HFFc6 (cell line): Measurements from ENCODE around the gene RNF152. TPM values are rescaled to one million over a fixed set of nuclear protein-coding genes. Genes with fewer than 3 reads are reported as not detected.

ENCODE experiments used
- DNase-seq: peaks from one replicate; pipeline ENCODE4 v3.0.0-alpha.2; 2018
- H3K27ac Mint-ChIP-seq: 2 replicates; pipeline ENCODE4 v1.8.0; 2020; ENCODE audit warnings: mild to moderate bottlenecking, mixed read lengths
- H3K27me3 Mint-ChIP-seq: 2 replicates; pipeline ENCODE4 v1.8.0; 2021; ENCODE audit warnings: mild to moderate bottlenecking, moderate library complexity, mixed read lengths; ENCODE audit not compliant: insufficient read depth
- H3K36me3 Mint-ChIP-seq: 2 replicates; pipeline ENCODE4 v1.8.0; 2021; ENCODE audit warnings: low read depth, mixed read lengths
- H3K4me1 Mint-ChIP-seq: 2 replicates; pipeline ENCODE4 v1.8.0; 2020; ENCODE audit warnings: low read depth, mixed read lengths
- H3K4me3 Mint-ChIP-seq: 2 replicates; pipeline ENCODE4 v1.8.0; 2020; ENCODE audit warnings: mild to moderate bottlenecking, moderate library complexity, mixed read lengths
- H3K9me3 Mint-ChIP-seq: 2 replicates; pipeline ENCODE4 v1.8.0; 2020; ENCODE audit warnings: mild to moderate bottlenecking, mixed read lengths
- CTCF ChIP-seq: fragments of 200-600 bp; sonication (generic); IDR thresholded peaks from 2 replicates; pipeline ENCODE4 v1.5.0; 2021; ENCODE audit warnings: antibody characterized with exemption, mild to moderate bottlenecking
- total RNA-seq, 6 experiments: library from RNA; stranded (reverse); fragmentation: NEBNext Ultra II Directional; extraction: Animal tissue kit (Norgen Biotek cat#: 25700); gene quantifications; 2 replicates in 1 of 6; 3 replicates in 5 of 6; pipeline ENCODE4 v1.2.3, GENCODE V29; 2021

The RNF152 gene
- total RNA-seq, 6 experiments from 2014 or later, result 44.3 to 68.4 (median 50.2) TPM

- peak; percentile 70 for DNase-seq
- Mint-ChIP-seq H3K36me3 (peaks cover 18% of the 10 kb centered on the region), H3K4me1 (peaks cover 74% of the 10 kb centered on the region), H3K27me3 (peaks cover 1% of the 10 kb centered on the region; the same call in 1 of the 2 replicates), H3K4me3 (peak overlapping the region; percentile 96), H3K9me3 (no peaks in the 10 kb centered on the region), H3K27ac (peak overlapping the region; percentile 82)
- no peak; the same call in 1 of the 2 replicates for TF ChIP-seq CTCF
Measured at GRCh38 chr18:61893971-61894750, 1.4 kb upstream of the RNF152 start.

- DNase-seq, result peak; percentile 29
- Mint-ChIP-seq H3K9me3 (no peaks in the 10 kb centered on the region), H3K4me3 (peak overlapping the region; percentile 96), H3K36me3 (peaks cover 26% of the 10 kb centered on the region), H3K27me3 (peaks cover 1% of the 10 kb centered on the region; the same call in 1 of the 2 replicates), H3K4me1 (peaks cover 74% of the 10 kb centered on the region), H3K27ac (peak overlapping the region; percentile 82)
- peak; percentile 57 for TF ChIP-seq CTCF
Measured at GRCh38 chr18:61893309-61893970, 633 bp upstream of the RNF152 start.

- peak overlapping the region; percentile 96 for H3K4me3 Mint-ChIP-seq
- peak; percentile 7; the same call in 1 of the 2 replicates for TF ChIP-seq CTCF
- H3K36me3 Mint-ChIP-seq, result peaks cover 37% of the 10 kb centered on the region
- no peaks in the 10 kb centered on the region for H3K9me3 Mint-ChIP-seq
- peaks cover 73% of the 10 kb centered on the region for H3K4me1 Mint-ChIP-seq
- no peak for DNase-seq
- no peaks in the 10 kb centered on the region; the same call in 1 of the 2 replicates for H3K27me3 Mint-ChIP-seq
- peak overlapping the region; percentile 23; the same call in 1 of the 2 replicates for H3K27ac Mint-ChIP-seq
Measured at GRCh38 chr18:61891894-61892293, 913 bp downstream of the RNF152 start.

GRCh38 chr18:61891271-61891670, 1.5 kb downstream of the RNF152 start:
- DNase-seq, result no peak
- H3K9me3 Mint-ChIP-seq, result no peaks in the 10 kb centered on the region
- H3K4me1 Mint-ChIP-seq, result peaks cover 73% of the 10 kb centered on the region
- no peaks in the 10 kb centered on the region; the same call in 1 of the 2 replicates for H3K27me3 Mint-ChIP-seq
- peak overlapping the region; percentile 23; the same call in 1 of the 2 replicates for H3K27ac Mint-ChIP-seq
- peak overlapping the region; percentile 96 for H3K4me3 Mint-ChIP-seq
- H3K36me3 Mint-ChIP-seq, result peaks cover 41% of the 10 kb centered on the region
- no peak for TF ChIP-seq CTCF

- Mint-ChIP-seq H3K27ac (no peak overlapping the region), H3K36me3 (peaks cover 45% of the 10 kb centered on the region), H3K4me3 (no peak overlapping the region), H3K27me3 (no peaks in the 10 kb centered on the region; the same call in 1 of the 2 replicates), H3K4me1 (peaks cover 76% of the 10 kb centered on the region), H3K9me3 (no peaks in the 10 kb centered on the region)
- DNase-seq, result no peak
- TF ChIP-seq CTCF, result no peak
Measured at GRCh38 chr18:61890344-61890743, 2.5 kb downstream of the RNF152 start.
